IMR-90 (cell line): ENCODE measurements around the gene NOXRED1. TPM values are rescaled to one million over a fixed set of nuclear protein-coding genes. Genes with fewer than 3 reads are reported as not detected.

Experiments
- ATAC-seq: fragments of 200-7000 bp; cut with Tn5 transposase; 2 replicates; pipeline ENCODE4 v1.9.1; 2020; ENCODE audit warnings: low read depth, mild to moderate bottlenecking, moderate library complexity
- BruUV-seq: library from RNA; stranded (reverse); fragments of 400-500 nt; replicated peaks from 2 replicates; lab custom pipeline; 2021; lab: Mats Ljungman, UMichigan
- CTCF ChIA-PET: fragments of 300-600 bp; formaldehyde crosslinking; extraction: SDS; loops from one replicate; lab custom pipeline; 2021; ENCODE audit warnings: antibody characterized with exemption; lab: Yijun Ruan, JAX
- POLR2A ChIA-PET: fragments of 300-600 bp; sonication (Branson Sonifier 250); formaldehyde crosslinking; loops from one replicate; lab custom pipeline; 2022; ENCODE audit warnings: antibody characterized with exemption; ENCODE audit not compliant: unreplicated experiment; lab: Charles Lee
- DNase-seq: peaks from one replicate; pipeline ENCODE4 v3.0.0; 2013
- H2AFZ ChIP-seq: replicated peaks from 2 replicates; pipeline ENCODE3; 2013; ENCODE audit warnings: low read length, mild to moderate bottlenecking; ENCODE audit not compliant: poor library complexity
- H2AK5ac ChIP-seq: 2 replicates; pipeline ENCODE4 v1.6.1; 2013; ENCODE audit warnings: low read depth, low read length, inconsistent platforms
- H2AK9ac ChIP-seq: replicated peaks from 2 replicates; pipeline ENCODE3; 2013; ENCODE audit warnings: mild to moderate bottlenecking, low read depth, low read length, moderate library complexity; ENCODE audit not compliant: poor library complexity
- H2BK120ac ChIP-seq: 2 replicates; pipeline ENCODE4 v1.6.1; 2013; ENCODE audit warnings: low read depth, low read length, inconsistent platforms
- H2BK15ac ChIP-seq: 3 replicates; pipeline ENCODE4 v1.6.1; 2013; ENCODE audit warnings: low read depth, low read length, inconsistent platforms
- H2BK20ac ChIP-seq: 2 replicates; pipeline ENCODE4 v1.6.1; 2013; ENCODE audit warnings: low read depth, mild to moderate bottlenecking, inconsistent platforms, low read length, moderate library complexity
- H2BK5ac ChIP-seq: 2 replicates; pipeline ENCODE4 v1.6.1; 2013; ENCODE audit warnings: mild to moderate bottlenecking, low read depth, low read length, inconsistent platforms; ENCODE audit not compliant: poor library complexity, severe bottlenecking
- H3K14ac ChIP-seq: replicated peaks from 2 replicates; pipeline ENCODE4 v1.6.1; 2013; ENCODE audit warnings: low read depth, low read length, inconsistent platforms
- H3K18ac ChIP-seq: 2 replicates; pipeline ENCODE4 v1.6.1; 2013; ENCODE audit warnings: low read depth, low read length, control low read depth
- H3K23ac ChIP-seq: 2 replicates; pipeline ENCODE4 v1.6.1; 2013; ENCODE audit warnings: low read depth, low read length, inconsistent platforms
- H3K27ac ChIP-seq: 2 replicates; pipeline ENCODE4 v1.5.1; 2013; ENCODE audit warnings: mild to moderate bottlenecking, control low read depth, low read length; ENCODE audit not compliant: insufficient read depth
- H3K27me3 ChIP-seq: 2 replicates; pipeline ENCODE4 v1.6.1; 2013; ENCODE audit warnings: low read length; ENCODE audit not compliant: control insufficient read depth, insufficient read depth
- H3K36me3 ChIP-seq: 2 replicates; pipeline ENCODE4 v1.6.1; 2013; ENCODE audit warnings: low read length, mixed read lengths; ENCODE audit not compliant: control insufficient read depth, insufficient read depth
- H3K4ac ChIP-seq: 2 replicates; pipeline ENCODE4 v1.6.1; 2013; ENCODE audit warnings: low read depth, low read length, inconsistent platforms
- H3K4me1 ChIP-seq: 2 replicates; pipeline ENCODE4 v1.6.1; 2013; ENCODE audit warnings: low read length, mixed read lengths; ENCODE audit not compliant: control insufficient read depth, insufficient read depth
- H3K4me2 ChIP-seq: 2 replicates; pipeline ENCODE4 v1.6.1; 2013; ENCODE audit warnings: low read depth, mild to moderate bottlenecking, control low read depth, low read length, moderate library complexity
- H3K4me3 ChIP-seq: 2 replicates; pipeline ENCODE4 v1.5.1; 2013; ENCODE audit warnings: low read depth, mild to moderate bottlenecking, control low read depth, low read length, moderate library complexity; ENCODE audit not compliant: insufficient read depth
- H3K56ac ChIP-seq: 2 replicates; pipeline ENCODE4 v1.6.1; 2013; ENCODE audit warnings: low read length, inconsistent platforms; ENCODE audit not compliant: insufficient read depth; ENCODE audit errors: extremely low read depth
- H3K79me1 ChIP-seq, 2 experiments: 2 replicates each; pipeline ENCODE4 v1.6.1; 2013; ENCODE audit warnings: low read length in 2 of 2, inconsistent platforms in 1 of 2, low read depth in 1 of 2
- H3K9ac ChIP-seq: 2 replicates; pipeline ENCODE4 v1.6.1; 2013; ENCODE audit warnings: low read depth, low read length, control low read depth
- H3K9me1 ChIP-seq: 2 replicates; pipeline ENCODE4 v1.6.1; 2013; ENCODE audit warnings: low read length, inconsistent platforms; ENCODE audit not compliant: insufficient read depth
- H3K9me3 ChIP-seq: 2 replicates; pipeline ENCODE4 v1.6.1; 2013; ENCODE audit warnings: low read length; ENCODE audit not compliant: control insufficient read depth, insufficient read depth
- H4K20me1 ChIP-seq: 2 replicates; pipeline ENCODE4 v1.6.1; 2013; ENCODE audit warnings: low read length, inconsistent platforms; ENCODE audit not compliant: insufficient read depth
- H4K5ac ChIP-seq: 2 replicates; pipeline ENCODE4 v1.6.1; 2013; ENCODE audit warnings: mild to moderate bottlenecking, low read depth, low read length, control low read depth
- H4K8ac ChIP-seq, 2 experiments: 2 replicates each; pipeline ENCODE4 v1.6.1; 2013; ENCODE audit warnings: low read depth in 2 of 2, low read length in 2 of 2, control low read depth in 1 of 2, inconsistent platforms in 1 of 2
- H4K91ac ChIP-seq: 2 replicates; pipeline ENCODE4 v1.6.1; 2013; ENCODE audit warnings: low read depth, low read length, inconsistent platforms; ENCODE audit not compliant: insufficient read depth
- BHLHE40 ChIP-seq: fragments of 150-350 bp; IDR thresholded peaks from 2 replicates; pipeline ENCODE4 v1.6.1; 2016; ENCODE audit warnings: mild to moderate bottlenecking, low read depth, low read length
- CEBPB ChIP-seq: IDR thresholded peaks from 2 replicates; pipeline ENCODE4 v1.6.1; 2012; ENCODE audit warnings: low read depth, low read length, improper control_type of control experiment
- CHD1 ChIP-seq: IDR thresholded peaks from 2 replicates; pipeline ENCODE4 v1.6.1; 2012; ENCODE audit warnings: low read depth, low read length, improper control_type of control experiment
- FOS ChIP-seq: fragments of 150-350 bp; IDR thresholded peaks from 2 replicates; pipeline ENCODE4 v1.6.1; 2016; ENCODE audit warnings: low read depth, low read length
- MAFK ChIP-seq: IDR thresholded peaks from 2 replicates; pipeline ENCODE4 v1.6.1; 2012; ENCODE audit warnings: low read depth, low read length, improper control_type of control experiment
- MAZ ChIP-seq: IDR thresholded peaks from 2 replicates; pipeline ENCODE4 v1.6.1; 2012; ENCODE audit warnings: low read depth, mild to moderate bottlenecking, low read length, improper control_type of control experiment, moderate library complexity, borderline replicate concordance
- MXI1 ChIP-seq: IDR thresholded peaks from 2 replicates; pipeline ENCODE4 v1.6.1; 2012; ENCODE audit warnings: low read depth, mild to moderate bottlenecking, low read length, moderate library complexity, borderline replicate concordance
- NFE2L2 ChIP-seq: fragments of 150-350 bp; IDR thresholded peaks from 2 replicates; pipeline ENCODE4 v1.6.1; 2016; ENCODE audit warnings: low read depth, mild to moderate bottlenecking, low read length
- POLR2A ChIP-seq: IDR thresholded peaks from 2 replicates; pipeline ENCODE4 v1.6.1; 2012; ENCODE audit warnings: mild to moderate bottlenecking, low read depth, low read length
- RAD21 ChIP-seq: IDR thresholded peaks from 2 replicates; pipeline ENCODE4 v1.6.1; 2012; ENCODE audit warnings: low read length, improper control_type of control experiment
- RCOR1 ChIP-seq: IDR thresholded peaks from 2 replicates; pipeline ENCODE4 v1.6.1; 2012; ENCODE audit warnings: mild to moderate bottlenecking, low read length, improper control_type of control experiment; ENCODE audit not compliant: insufficient replicate concordance
- RFX5 ChIP-seq: IDR thresholded peaks from 2 replicates; pipeline ENCODE4 v1.8.0; 2012; ENCODE audit warnings: low read depth, mild to moderate bottlenecking, low read length, moderate library complexity
- SMC3 ChIP-seq: fragments of 150-350 bp; IDR thresholded peaks from 2 replicates; pipeline ENCODE4 v1.6.1; 2016; ENCODE audit warnings: low read depth, mild to moderate bottlenecking, antibody characterized with exemption, low read length, moderate library complexity
- WGBS, 2 experiments: methylation state at CpG; one replicate each; pipeline versions ENCODE4 v1.1.5 to v1.1.7; 2013; ENCODE audit warnings: missing lambda C conversion rate in 2 of 2; ENCODE audit not compliant: insufficient read length in 1 of 2; ENCODE audit errors: extremely low coverage in 2 of 2; 5-methylcytosine and 5-hydroxymethylcytosine counted together
- dilution Hi-C: fragments of 300-500 bp; cut with HindIII; formaldehyde crosslinking; loops from one replicate; pipeline ENCODE4 v1.14.3; 2018; ENCODE audit warnings: low sequenced_read_pairs; ENCODE audit not compliant: unreplicated experiment
- in situ Hi-C: fragments of 300-500 bp; cut with MboI; formaldehyde crosslinking; loops from 3 replicates; pipeline ENCODE4 v1.14.3; 2019; ENCODE audit warnings: low sequenced_read_pairs, inconsistent platforms, mixed read lengths
- intact Hi-C: fragments of 100-400 bp; cut with micrococcal nuclease; formaldehyde crosslinking; loops from 2 replicates; pipeline ENCODE4 v1.10.0; 2022
- polyA plus RNA-seq, 3 experiments: library from polyadenylated mRNA; depleted of rRNA; stranded (reverse); fragments of >200 nt; gene quantifications; 2 replicates each; pipeline ENCODE4 v1.2.3, GENCODE V29; 2012; ENCODE audit warnings: low replicate concordance in 1 of 3
- total RNA-seq: library from RNA; depleted of rRNA; stranded (reverse); fragments of >200 nt; gene quantifications from 2 replicates; pipeline ENCODE4 v1.2.3, GENCODE V29; 2012
- TF ChIP-seq, protein P1 (sequence below): conservative IDR thresholded peaks from 2 replicates; pipeline ENCODE4 v1.5.1; 2012; ENCODE audit warnings: mild to moderate bottlenecking, low read depth, low read length, improper control_type of control experiment
- TF ChIP-seq, protein P2 (sequence below): fragments of 150-350 bp; IDR thresholded peaks from 2 replicates; pipeline ENCODE4 v1.6.1; 2016; ENCODE audit warnings: low read depth, mild to moderate bottlenecking, low read length, moderate library complexity, borderline replicate concordance
- TF ChIP-seq, protein P3 (sequence below): fragments of 150-350 bp; IDR thresholded peaks from 2 replicates; pipeline ENCODE4 v1.6.1; 2017; ENCODE audit warnings: mild to moderate bottlenecking, antibody characterized with exemption, low read length, low read depth

Gene NOXRED1
- total and polyA plus RNA-seq, 2 of the 4 experiments (the other 2 are of a cell fraction), result under 0.01 to 0.14 TPM

DNA sequence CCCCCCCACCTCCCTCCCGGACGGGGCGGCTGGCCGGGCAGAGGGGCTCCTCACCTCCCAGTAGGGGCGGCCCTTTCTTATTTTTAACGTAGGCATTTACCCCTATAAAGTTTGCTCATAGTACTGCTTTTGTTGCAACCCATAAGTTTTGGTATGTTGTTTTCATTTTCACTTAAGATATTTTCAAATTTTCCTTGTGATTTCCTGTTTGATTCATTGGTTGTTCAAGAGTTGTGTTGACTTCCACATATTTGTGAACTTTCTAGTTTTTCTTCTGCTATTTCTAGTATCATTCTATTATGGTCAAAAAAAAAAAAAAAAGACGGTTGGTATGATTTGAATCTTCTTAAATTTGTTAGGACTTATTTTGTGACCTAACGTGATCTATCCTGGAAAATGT, 6.5 kb downstream of the NOXRED1 start:
- Histone ChIP-seq H3K9me1 (no peaks in the 10 kb centered on the region), H4K8ac (no peak overlapping the region), H2BK20ac (no peak overlapping the region), H3K4me1 (no peaks in the 10 kb centered on the region), H2AFZ (no peak overlapping the region), H3K18ac (no peak overlapping the region), H4K20me1 (no peaks in the 10 kb centered on the region), H4K5ac (no peak overlapping the region), H4K91ac (no peak overlapping the region), H3K27me3 (no peaks in the 10 kb centered on the region), H2BK5ac (no peak overlapping the region), H2AK5ac (no peak overlapping the region), H3K36me3 (no peaks in the 10 kb centered on the region), H3K23ac (no peak overlapping the region), H2AK9ac (no peak overlapping the region), H3K4me2 (no peak overlapping the region), H3K9me3 (peaks cover 8% of the 10 kb centered on the region; the same call in 1 of the 2 replicates), H3K4me3 (no peak overlapping the region), H2BK120ac (no peak overlapping the region), H3K27ac (no peak overlapping the region), H3K14ac (no peak overlapping the region), H3K4ac (no peak overlapping the region), H3K9ac (no peak overlapping the region), H3K79me1 (no peaks in the 10 kb centered on the region), H2BK15ac (no peak overlapping the region), H3K56ac (no peak overlapping the region)
- BruUV-seq, result no TSS peak
- WGBS, 2 experiments, result no CpG with 5 or more reads among the region's 8 CpGs
- ChIA-PET POLR2A (no interaction called here), CTCF (no interaction called here)
- DNase-seq (no peak), ATAC-seq (no peak)
- no peak for TF ChIP-seq RCOR1
- no peak for TF ChIP-seq CHD1
- TF ChIP-seq, protein P1, sequence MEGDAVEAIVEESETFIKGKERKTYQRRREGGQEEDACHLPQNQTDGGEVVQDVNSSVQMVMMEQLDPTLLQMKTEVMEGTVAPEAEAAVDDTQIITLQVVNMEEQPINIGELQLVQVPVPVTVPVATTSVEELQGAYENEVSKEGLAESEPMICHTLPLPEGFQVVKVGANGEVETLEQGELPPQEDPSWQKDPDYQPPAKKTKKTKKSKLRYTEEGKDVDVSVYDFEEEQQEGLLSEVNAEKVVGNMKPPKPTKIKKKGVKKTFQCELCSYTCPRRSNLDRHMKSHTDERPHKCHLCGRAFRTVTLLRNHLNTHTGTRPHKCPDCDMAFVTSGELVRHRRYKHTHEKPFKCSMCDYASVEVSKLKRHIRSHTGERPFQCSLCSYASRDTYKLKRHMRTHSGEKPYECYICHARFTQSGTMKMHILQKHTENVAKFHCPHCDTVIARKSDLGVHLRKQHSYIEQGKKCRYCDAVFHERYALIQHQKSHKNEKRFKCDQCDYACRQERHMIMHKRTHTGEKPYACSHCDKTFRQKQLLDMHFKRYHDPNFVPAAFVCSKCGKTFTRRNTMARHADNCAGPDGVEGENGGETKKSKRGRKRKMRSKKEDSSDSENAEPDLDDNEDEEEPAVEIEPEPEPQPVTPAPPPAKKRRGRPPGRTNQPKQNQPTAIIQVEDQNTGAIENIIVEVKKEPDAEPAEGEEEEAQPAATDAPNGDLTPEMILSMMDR, result no peak
- TF ChIP-seq POLR2A, result no peak
- no peak for TF ChIP-seq BHLHE40
- no peak for TF ChIP-seq FOS
- TF ChIP-seq SMC3, result no peak
- TF ChIP-seq, protein P2, sequence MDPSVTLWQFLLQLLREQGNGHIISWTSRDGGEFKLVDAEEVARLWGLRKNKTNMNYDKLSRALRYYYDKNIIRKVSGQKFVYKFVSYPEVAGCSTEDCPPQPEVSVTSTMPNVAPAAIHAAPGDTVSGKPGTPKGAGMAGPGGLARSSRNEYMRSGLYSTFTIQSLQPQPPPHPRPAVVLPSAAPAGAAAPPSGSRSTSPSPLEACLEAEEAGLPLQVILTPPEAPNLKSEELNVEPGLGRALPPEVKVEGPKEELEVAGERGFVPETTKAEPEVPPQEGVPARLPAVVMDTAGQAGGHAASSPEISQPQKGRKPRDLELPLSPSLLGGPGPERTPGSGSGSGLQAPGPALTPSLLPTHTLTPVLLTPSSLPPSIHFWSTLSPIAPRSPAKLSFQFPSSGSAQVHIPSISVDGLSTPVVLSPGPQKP, result no peak
- TF ChIP-seq CEBPB, result no peak
- TF ChIP-seq, protein P3, sequence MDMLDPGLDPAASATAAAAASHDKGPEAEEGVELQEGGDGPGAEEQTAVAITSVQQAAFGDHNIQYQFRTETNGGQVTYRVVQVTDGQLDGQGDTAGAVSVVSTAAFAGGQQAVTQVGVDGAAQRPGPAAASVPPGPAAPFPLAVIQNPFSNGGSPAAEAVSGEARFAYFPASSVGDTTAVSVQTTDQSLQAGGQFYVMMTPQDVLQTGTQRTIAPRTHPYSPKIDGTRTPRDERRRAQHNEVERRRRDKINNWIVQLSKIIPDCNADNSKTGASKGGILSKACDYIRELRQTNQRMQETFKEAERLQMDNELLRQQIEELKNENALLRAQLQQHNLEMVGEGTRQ, result no peak
- TF ChIP-seq MXI1, result no peak
- TF ChIP-seq NFE2L2, result no peak
- TF ChIP-seq MAZ, result no peak
- no peak for TF ChIP-seq MAFK
- TF ChIP-seq RAD21, result no peak
- TF ChIP-seq RFX5, result no peak
- intact Hi-C loops (no loop called here), in situ Hi-C loops (no loop called here), dilution Hi-C loops (no loop called here)
